Measurements from ENCODE around the gene IQCM.

The IQCM gene

DNA sequence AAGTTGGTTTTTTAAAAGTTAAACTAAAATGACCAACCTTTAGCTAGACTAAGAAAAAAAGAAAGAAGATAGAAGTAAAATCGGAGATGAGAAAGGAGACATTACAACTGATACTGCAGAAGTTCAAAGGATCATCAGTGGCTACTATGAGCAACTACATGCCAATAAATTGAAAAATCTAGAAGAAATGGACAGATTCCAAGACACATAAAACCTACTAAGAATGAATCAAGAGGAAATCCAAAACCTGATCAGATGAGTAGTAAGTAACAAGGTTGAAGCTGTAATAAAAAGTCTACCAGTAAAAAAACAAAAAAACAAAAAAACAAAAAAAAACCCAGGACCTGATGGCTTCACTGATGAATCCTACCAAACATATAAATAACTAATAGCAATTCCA is 16.1 kb downstream of the IQCM start:
- Mint-ChIP-seq H3K9me3 (peaks cover 7% of the 10 kb centered on the region), H3K4me3 (no peak overlapping the region)
- TF ChIP-seq, protein P1, sequence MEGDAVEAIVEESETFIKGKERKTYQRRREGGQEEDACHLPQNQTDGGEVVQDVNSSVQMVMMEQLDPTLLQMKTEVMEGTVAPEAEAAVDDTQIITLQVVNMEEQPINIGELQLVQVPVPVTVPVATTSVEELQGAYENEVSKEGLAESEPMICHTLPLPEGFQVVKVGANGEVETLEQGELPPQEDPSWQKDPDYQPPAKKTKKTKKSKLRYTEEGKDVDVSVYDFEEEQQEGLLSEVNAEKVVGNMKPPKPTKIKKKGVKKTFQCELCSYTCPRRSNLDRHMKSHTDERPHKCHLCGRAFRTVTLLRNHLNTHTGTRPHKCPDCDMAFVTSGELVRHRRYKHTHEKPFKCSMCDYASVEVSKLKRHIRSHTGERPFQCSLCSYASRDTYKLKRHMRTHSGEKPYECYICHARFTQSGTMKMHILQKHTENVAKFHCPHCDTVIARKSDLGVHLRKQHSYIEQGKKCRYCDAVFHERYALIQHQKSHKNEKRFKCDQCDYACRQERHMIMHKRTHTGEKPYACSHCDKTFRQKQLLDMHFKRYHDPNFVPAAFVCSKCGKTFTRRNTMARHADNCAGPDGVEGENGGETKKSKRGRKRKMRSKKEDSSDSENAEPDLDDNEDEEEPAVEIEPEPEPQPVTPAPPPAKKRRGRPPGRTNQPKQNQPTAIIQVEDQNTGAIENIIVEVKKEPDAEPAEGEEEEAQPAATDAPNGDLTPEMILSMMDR (IDR thresholded peaks at IDR 0.05; ENCODE audit: unreplicated experiment in 3 of 3) = no peak

DNA sequence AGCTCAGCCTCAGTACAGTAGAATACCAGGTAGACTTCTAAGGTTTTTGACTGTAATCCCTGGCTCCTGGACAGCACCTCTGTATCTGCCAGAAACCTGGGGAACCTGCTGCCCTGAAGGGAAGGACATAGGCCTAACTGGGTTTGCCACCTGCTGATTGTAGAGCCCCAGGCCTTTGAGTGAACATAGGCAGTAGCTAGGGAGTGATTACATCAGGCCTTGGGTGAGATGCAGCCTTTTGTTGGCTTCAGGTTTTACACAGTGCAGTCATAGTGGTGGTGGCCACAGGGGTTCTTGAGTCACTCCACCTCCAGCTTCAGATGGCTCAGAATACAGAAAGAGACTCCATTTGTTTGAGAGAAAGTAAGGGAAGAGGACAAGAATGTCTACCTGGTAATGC is 19.3 kb downstream of the IQCM start:
- Mint-ChIP-seq H3K27ac (no peak overlapping the region), H3K36me3 (ENCODE audit: low read depth) (no peaks in the 10 kb centered on the region), H3K9me3 (no peaks in the 10 kb centered on the region), H3K4me1 (no peaks in the 10 kb centered on the region), H3K27me3 (ENCODE audit: low read depth) (no peaks in the 10 kb centered on the region), H3K4me3 (no peak overlapping the region)
- TF ChIP-seq, protein P1 (IDR thresholded peaks at IDR 0.05; ENCODE audit: unreplicated experiment in 3 of 3) = no peak

More for the DNA sequence above, 16.1 kb downstream of the IQCM start:
- Mint-ChIP-seq H3K4me1 (no peaks in the 10 kb centered on the region), H3K36me3 (ENCODE audit: low read depth) (no peaks in the 10 kb centered on the region), H3K27me3 (ENCODE audit: low read depth) (no peaks in the 10 kb centered on the region), H3K27ac (no peak overlapping the region)

DNA sequence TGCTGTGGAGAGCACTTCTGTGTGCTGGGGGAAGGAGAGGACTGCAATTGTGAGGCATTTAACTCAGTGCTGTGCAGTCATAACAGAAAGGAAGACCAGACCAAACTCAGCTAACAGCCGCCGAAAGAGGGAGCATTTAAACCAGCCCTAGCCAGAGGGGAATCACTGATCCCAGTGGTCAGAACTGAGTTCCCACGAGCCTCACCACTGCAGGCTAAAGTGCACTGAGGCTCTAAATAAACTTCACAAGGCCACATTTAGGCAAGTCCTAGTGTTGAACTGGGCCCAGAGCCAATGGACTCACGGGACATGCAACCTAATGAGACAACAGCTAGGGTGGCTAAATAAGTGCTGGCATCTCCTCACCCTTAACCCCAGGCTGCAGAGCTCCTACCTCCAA is 20.4 kb downstream of the IQCM start:
- H3K27me3 Mint-ChIP-seq (ENCODE audit: low read depth) = no peaks in the 10 kb centered on the region
- TF ChIP-seq, protein P1 (IDR thresholded peaks at IDR 0.05; ENCODE audit: unreplicated experiment in 3 of 3) = no peak
- H3K9me3 Mint-ChIP-seq = no peaks in the 10 kb centered on the region
- no peaks in the 10 kb centered on the region for H3K36me3 Mint-ChIP-seq (ENCODE audit: low read depth)
- H3K4me1 Mint-ChIP-seq = no peaks in the 10 kb centered on the region
- no peak overlapping the region for H3K4me3 Mint-ChIP-seq
- H3K27ac Mint-ChIP-seq = no peak overlapping the region

DNA sequence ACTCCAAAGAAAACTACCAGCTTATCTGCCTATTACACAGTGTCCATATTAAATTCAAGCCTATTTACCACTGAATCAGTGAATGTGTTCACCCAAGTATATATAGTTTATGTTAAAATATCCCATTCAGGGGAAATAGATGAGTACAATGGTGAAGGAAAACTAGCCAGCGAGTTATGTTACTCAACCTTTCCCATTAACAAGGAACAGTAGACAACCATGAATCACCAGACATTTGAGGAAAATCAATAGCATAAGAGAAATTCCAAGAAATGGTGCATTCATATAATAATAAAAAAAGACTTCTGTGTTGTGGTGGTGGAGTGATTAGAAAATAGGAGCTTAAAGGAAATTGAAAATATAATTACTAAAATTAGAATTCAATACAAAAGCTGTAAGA is 21.3 kb downstream of the IQCM start:
- Mint-ChIP-seq H3K9me3 (no peaks in the 10 kb centered on the region), H3K4me3 (no peak overlapping the region), H3K36me3 (ENCODE audit: low read depth) (no peaks in the 10 kb centered on the region), H3K27ac (no peak overlapping the region), H3K27me3 (ENCODE audit: low read depth) (no peaks in the 10 kb centered on the region), H3K4me1 (no peaks in the 10 kb centered on the region)
- TF ChIP-seq, protein P1 (IDR thresholded peaks at IDR 0.05; ENCODE audit: unreplicated experiment in 3 of 3) = no peak

DNA sequence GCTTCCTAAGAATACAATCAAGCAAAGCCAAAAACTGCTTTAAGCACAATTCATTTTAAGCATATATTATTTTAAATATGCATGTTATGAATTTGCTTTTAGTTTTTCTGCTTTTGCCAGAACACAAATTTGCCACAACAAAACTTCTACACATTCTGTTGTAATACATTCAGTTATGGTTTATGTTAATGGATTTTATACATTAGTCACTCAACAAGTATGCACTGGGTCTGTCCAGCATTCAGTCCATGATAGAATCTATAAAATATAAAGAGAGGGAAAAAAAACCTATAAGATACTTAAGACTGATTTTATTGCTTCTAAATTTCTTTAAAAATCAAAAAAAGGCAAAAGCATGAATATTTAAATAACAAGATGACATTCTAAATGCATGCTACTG is 22.2 kb downstream of the IQCM start:
- H3K4me3 Mint-ChIP-seq = no peak overlapping the region
- no peaks in the 10 kb centered on the region for H3K4me1 Mint-ChIP-seq
- no peak overlapping the region for H3K27ac Mint-ChIP-seq
- H3K36me3 Mint-ChIP-seq (ENCODE audit: low read depth) = no peaks in the 10 kb centered on the region
- TF ChIP-seq, protein P1 (IDR thresholded peaks at IDR 0.05; ENCODE audit: unreplicated experiment in 3 of 3) = no peak
- no peaks in the 10 kb centered on the region for H3K9me3 Mint-ChIP-seq
- no peaks in the 10 kb centered on the region for H3K27me3 Mint-ChIP-seq (ENCODE audit: low read depth)

DNA sequence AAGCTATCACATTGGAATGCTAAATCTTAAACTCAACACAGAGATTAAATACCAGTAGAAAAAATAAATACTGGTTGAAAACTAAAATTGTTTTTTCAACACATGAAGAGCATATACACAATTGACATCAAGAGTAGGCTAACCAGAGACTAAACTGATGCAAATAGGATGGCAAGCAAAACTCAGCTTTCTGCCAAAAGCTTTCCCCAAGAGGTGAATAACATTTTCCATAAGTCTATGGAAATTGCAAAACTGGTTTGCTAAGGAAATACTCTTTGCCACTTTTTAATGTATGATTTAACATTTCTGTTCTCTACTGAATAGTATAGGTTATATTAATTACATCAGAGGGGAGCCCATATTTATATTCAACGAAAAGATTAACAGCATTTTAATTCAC is 23.8 kb downstream of the IQCM start:
- no peaks in the 10 kb centered on the region for H3K4me1 Mint-ChIP-seq
- no peaks in the 10 kb centered on the region for H3K36me3 Mint-ChIP-seq (ENCODE audit: low read depth)
- no peak overlapping the region for H3K27ac Mint-ChIP-seq
- no peak overlapping the region for H3K4me3 Mint-ChIP-seq
- no peaks in the 10 kb centered on the region for H3K27me3 Mint-ChIP-seq (ENCODE audit: low read depth)
- H3K9me3 Mint-ChIP-seq = no peaks in the 10 kb centered on the region
- TF ChIP-seq, protein P1 (IDR thresholded peaks at IDR 0.05; ENCODE audit: unreplicated experiment in 3 of 3) = no peak

Data from nephron (organoid).